Nephron (organoid): ENCODE data around the gene PIK3CD.
A peak's percentile ranks its signal among the peaks of the same experiment; 100 is the strongest.

Source experiments
- H3K27ac Mint-ChIP-seq, 3 experiments: 2 replicates each; pipeline ENCODE4 v1.8.0; 2020; ENCODE audit warnings: mixed read lengths in 3 of 3, mild to moderate bottlenecking in 2 of 3, moderate library complexity in 1 of 3
- H3K27me3 Mint-ChIP-seq: 2 replicates; pipeline ENCODE4 v1.8.0; 2021; ENCODE audit warnings: low read depth, mild to moderate bottlenecking, moderate library complexity, mixed read lengths
- H3K36me3 Mint-ChIP-seq: 2 replicates; pipeline ENCODE4 v1.8.0; 2020; ENCODE audit warnings: low read depth, mixed read lengths
- H3K4me1 Mint-ChIP-seq: 2 replicates; pipeline ENCODE4 v1.8.0; 2020; ENCODE audit warnings: mixed read lengths
- H3K4me3 Mint-ChIP-seq, 3 experiments: 2 replicates each; pipeline ENCODE4 v1.8.0; 2020; ENCODE audit warnings: mild to moderate bottlenecking in 3 of 3, mixed read lengths in 3 of 3, moderate library complexity in 2 of 3
- H3K9me3 Mint-ChIP-seq: 2 replicates; pipeline ENCODE4 v1.8.0; 2020; ENCODE audit warnings: mixed read lengths
- TF ChIP-seq, protein P1 (sequence below), 3 experiments: fragments of 200-600 bp; sonication (generic); IDR thresholded peaks; one replicate each; pipeline ENCODE4 v1.5.0; 2021; ENCODE audit warnings: antibody characterized with exemption in 3 of 3; ENCODE audit not compliant: unreplicated experiment in 3 of 3

Gene PIK3CD

DNA sequence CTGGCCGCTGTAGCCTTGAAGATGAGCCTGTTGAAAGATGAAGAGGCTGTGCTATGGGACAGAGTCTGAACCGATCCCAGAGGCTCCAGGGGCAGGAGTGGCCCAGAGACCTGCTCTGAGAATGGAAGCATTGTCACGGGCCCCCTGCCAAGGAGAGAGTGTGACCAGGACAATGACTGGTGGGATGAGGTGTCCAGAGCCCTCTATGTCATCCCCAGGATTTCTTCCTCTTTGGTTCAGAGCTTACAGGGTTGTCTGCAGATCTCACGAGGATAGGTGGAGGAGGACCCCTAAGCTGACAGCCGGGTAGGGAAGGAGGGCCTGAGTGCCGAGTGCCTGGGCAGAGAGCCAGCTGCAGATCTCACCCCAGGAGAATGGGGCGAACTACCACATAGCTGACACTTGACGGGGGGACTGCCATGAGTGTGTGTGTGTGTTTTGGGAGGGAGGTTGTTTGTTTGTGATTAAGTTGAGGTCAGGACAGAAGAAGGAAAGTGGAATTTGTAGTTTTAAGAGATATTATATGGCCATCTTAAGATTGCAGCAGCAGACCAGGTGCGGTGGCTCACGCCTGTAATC lies 25.4 kb downstream of the PIK3CD start:
- H3K27ac Mint-ChIP-seq = no peak overlapping the region
- no peaks in the 10 kb centered on the region for H3K4me1 Mint-ChIP-seq
- TF ChIP-seq, protein P1, sequence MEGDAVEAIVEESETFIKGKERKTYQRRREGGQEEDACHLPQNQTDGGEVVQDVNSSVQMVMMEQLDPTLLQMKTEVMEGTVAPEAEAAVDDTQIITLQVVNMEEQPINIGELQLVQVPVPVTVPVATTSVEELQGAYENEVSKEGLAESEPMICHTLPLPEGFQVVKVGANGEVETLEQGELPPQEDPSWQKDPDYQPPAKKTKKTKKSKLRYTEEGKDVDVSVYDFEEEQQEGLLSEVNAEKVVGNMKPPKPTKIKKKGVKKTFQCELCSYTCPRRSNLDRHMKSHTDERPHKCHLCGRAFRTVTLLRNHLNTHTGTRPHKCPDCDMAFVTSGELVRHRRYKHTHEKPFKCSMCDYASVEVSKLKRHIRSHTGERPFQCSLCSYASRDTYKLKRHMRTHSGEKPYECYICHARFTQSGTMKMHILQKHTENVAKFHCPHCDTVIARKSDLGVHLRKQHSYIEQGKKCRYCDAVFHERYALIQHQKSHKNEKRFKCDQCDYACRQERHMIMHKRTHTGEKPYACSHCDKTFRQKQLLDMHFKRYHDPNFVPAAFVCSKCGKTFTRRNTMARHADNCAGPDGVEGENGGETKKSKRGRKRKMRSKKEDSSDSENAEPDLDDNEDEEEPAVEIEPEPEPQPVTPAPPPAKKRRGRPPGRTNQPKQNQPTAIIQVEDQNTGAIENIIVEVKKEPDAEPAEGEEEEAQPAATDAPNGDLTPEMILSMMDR (IDR thresholded peaks at IDR 0.05; ENCODE audit: unreplicated experiment in 3 of 3) = no peak
- H3K27me3 Mint-ChIP-seq = peaks cover 4% of the 10 kb centered on the region
- H3K36me3 Mint-ChIP-seq = no peaks in the 10 kb centered on the region
- H3K9me3 Mint-ChIP-seq = no peaks in the 10 kb centered on the region
- no peak overlapping the region for H3K4me3 Mint-ChIP-seq

DNA sequence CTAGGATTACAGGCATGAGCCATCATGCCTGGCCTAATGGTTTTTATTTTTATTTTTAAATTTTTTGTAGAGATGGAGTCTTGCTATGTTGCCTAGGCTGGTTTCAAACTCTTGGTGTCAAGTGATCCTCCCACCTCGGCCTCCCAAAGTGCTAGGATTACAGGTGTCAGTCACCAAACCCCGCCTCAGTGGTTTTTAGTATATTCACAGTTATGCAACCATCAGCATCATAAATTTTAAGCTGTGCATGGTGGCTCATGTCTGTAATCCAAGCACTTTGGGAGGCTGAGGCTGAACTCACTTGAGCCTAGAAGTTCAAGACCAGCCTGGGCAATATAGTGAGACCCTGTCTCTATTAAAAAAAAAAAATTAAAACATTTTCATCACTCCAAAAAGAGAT lies 28.6 kb downstream of the PIK3CD start:
- Mint-ChIP-seq H3K9me3 (no peaks in the 10 kb centered on the region), H3K4me1 (no peaks in the 10 kb centered on the region), H3K4me3 (no peak overlapping the region), H3K36me3 (no peaks in the 10 kb centered on the region), H3K27me3 (peaks cover 6% of the 10 kb centered on the region), H3K27ac (no peak overlapping the region)
- TF ChIP-seq, protein P1 (IDR thresholded peaks at IDR 0.05; ENCODE audit: unreplicated experiment in 3 of 3) = no peak

DNA sequence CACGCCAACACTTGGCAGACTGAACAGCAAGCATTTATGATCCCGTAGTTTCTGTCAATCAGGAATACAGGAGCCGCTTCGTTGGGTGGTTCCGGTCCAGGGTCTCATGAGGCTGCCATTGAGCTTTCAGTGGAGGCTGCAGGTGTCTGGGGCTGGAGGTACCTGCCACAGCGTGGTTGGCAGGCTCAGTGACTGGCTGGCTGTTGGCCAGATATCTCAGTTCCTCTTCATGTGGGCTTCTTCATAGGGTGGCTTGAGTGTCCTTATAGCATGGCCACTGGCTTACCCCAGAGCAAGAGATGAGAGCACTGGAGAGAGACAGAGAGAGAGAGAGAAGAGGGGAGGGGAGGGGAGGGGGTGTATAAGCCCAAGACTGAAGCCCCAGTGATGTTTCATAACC lies 29.3 kb downstream of the PIK3CD start:
- no peak overlapping the region for H3K27ac Mint-ChIP-seq
- peaks cover 9% of the 10 kb centered on the region for H3K27me3 Mint-ChIP-seq
- no peaks in the 10 kb centered on the region for H3K4me1 Mint-ChIP-seq
- no peaks in the 10 kb centered on the region for H3K9me3 Mint-ChIP-seq
- H3K4me3 Mint-ChIP-seq = no peak overlapping the region
- no peaks in the 10 kb centered on the region for H3K36me3 Mint-ChIP-seq
- TF ChIP-seq, protein P1 (IDR thresholded peaks at IDR 0.05; ENCODE audit: unreplicated experiment in 3 of 3) = no peak

DNA sequence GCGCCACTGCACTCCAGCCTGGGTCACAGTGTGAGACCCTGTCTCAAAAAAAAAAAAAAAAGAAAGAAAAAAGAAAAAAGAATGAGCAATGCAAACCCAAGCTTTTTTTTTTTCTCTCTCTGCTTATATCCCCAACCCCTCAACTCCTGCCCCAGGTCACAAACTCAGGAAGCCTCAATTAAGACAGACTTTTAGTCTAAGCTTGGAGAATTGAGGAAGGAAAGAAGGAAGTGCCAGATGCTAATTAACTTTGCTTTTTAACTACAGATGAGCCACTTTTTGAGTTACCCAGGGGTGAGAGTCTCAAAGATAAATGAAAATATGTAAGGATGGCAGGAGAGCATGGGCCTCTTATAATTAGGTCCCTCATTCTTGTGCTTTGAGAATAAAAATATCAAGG lies 33.3 kb downstream of the PIK3CD start:
- H3K27me3 Mint-ChIP-seq = peaks cover 43% of the 10 kb centered on the region
- no peak overlapping the region for H3K27ac Mint-ChIP-seq
- H3K36me3 Mint-ChIP-seq = no peaks in the 10 kb centered on the region
- no peaks in the 10 kb centered on the region for H3K9me3 Mint-ChIP-seq
- TF ChIP-seq, protein P1 (IDR thresholded peaks at IDR 0.05; ENCODE audit: unreplicated experiment in 3 of 3) = no peak
- H3K4me3 Mint-ChIP-seq = no peak overlapping the region
- H3K4me1 Mint-ChIP-seq = peaks cover 9% of the 10 kb centered on the region

DNA sequence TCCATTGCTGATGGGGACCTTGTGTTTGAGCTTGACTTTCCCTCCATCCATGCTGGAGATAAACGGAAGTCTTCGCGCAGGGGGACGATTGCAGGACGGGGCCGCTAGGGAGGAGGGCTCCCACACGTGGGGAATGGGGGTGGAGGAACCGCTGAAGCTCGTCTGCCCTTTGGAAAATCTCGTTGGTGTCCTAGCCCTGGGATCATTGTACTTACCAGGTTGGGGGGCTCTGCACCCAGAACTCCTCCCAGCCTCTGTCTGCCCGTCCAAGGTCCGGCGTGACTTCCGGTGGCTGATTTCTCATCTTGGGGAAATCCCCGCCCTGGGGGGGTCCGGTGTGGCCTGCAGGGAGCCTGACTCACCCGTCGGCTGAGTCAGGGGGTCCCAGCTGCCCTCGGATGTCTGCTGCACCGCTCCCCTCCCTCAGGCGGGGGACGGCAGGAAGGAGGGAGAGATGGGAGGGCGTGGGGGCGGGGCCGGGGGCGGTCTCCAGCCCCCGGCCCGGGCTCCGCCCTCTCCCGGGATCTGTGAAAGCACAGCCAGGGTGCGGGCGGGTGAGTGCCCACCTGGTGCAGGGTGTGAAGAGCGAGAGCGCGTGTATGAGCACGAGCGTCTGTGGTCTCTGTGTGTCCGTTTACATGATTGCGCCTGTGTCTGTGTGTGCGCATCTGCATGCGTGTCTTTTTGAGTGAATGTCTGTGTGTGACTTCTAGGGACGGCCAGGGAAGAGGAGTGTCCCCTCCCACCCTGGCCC lies 35.8 kb downstream of the PIK3CD start:
- TF ChIP-seq, protein P1 (IDR thresholded peaks at IDR 0.05; ENCODE audit: unreplicated experiment in 3 of 3) = no peak
- Mint-ChIP-seq H3K27ac (no peak overlapping the region), H3K4me3 (peak overlapping the region; percentile 83 to 87 (median 86)), H3K4me1 (peaks cover 15% of the 10 kb centered on the region), H3K9me3 (no peaks in the 10 kb centered on the region), H3K27me3 (peaks cover 68% of the 10 kb centered on the region), H3K36me3 (no peaks in the 10 kb centered on the region)
